ENCODE results near the gene P2RX2. TPM values are rescaled to one million over a fixed set of nuclear protein-coding genes. Genes with fewer than 3 reads are reported as not detected.

P2RX2 gene
- total RNA-seq, 1 donor from 2014 or later = not detected

DNA sequence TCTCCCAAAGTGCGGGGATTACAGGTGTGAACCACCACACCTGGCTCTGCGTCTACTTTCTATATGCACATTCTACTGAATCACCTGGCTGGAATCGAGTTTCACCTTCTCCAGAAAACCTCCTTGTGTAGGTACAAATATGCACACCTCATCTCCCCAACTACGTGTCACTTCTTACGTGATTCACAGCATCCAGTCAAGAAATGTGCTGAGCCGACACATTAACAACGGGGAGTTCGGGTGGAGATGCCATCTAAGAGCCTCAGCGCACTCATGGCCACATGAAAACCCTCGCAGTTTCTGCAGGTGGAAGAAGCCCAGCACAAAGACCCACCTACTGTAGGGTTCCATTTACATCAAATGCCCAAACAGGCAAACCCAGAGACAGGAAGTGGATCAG lies 29.3 kb downstream of the P2RX2 start:
- DNase-seq (ENCODE audit: low spot score) = no peak
- H3K36me3 Mint-ChIP-seq (ENCODE audit: low read depth) = peaks cover 65% of the 10 kb centered on the region
- no peaks in the 10 kb centered on the region for H3K9me3 Mint-ChIP-seq
- H3K4me3 Mint-ChIP-seq (ENCODE audit: low read depth) = no peak overlapping the region
- H3K27ac Mint-ChIP-seq = no peak overlapping the region
- intact Hi-C loops (cut with micrococcal nuclease) = no loop called here
- no peaks in the 10 kb centered on the region for H3K4me1 Mint-ChIP-seq (ENCODE audit: low read depth)
- H3K27me3 Mint-ChIP-seq (ENCODE audit: low read depth) = no peaks in the 10 kb centered on the region

DNA sequence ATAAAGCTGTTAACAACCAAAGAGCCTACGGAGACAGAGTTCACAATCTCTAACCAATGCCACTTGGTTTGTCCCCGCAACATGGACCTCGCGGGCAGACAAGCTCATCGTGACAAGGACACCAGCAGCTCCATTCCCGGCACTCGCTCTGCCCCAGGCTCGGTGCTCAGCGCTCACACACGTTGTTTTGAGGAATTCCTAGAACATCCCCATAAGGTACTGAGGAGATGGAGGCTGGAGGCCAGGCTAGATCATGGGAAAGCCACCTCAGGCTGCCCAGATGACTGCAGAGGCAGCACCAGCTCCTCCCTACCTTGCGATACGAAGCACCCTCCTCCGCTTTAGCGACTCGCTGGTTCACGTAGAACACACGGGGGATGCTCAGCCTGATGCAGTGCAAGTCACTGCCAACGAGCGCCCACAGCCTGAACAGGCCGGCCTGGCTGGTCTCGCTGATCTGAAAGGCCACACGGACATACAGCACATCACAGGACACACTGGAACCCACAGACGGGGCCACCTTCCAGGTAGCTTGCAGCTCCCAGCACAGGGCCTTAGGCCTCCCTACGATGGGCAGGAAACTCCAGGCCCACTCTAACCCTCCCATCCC lies 30.1 kb downstream of the P2RX2 start:
- Mint-ChIP-seq H3K9me3 (no peaks in the 10 kb centered on the region), H3K4me1 (ENCODE audit: low read depth) (peaks cover 4% of the 10 kb centered on the region), H3K36me3 (ENCODE audit: low read depth) (peaks cover 68% of the 10 kb centered on the region), H3K27me3 (ENCODE audit: low read depth) (no peaks in the 10 kb centered on the region), H3K27ac (no peak overlapping the region), H3K4me3 (ENCODE audit: low read depth) (no peak overlapping the region)
- no peak for DNase-seq (ENCODE audit: low spot score)
- intact Hi-C loops (cut with micrococcal nuclease) = no loop called here

DNA sequence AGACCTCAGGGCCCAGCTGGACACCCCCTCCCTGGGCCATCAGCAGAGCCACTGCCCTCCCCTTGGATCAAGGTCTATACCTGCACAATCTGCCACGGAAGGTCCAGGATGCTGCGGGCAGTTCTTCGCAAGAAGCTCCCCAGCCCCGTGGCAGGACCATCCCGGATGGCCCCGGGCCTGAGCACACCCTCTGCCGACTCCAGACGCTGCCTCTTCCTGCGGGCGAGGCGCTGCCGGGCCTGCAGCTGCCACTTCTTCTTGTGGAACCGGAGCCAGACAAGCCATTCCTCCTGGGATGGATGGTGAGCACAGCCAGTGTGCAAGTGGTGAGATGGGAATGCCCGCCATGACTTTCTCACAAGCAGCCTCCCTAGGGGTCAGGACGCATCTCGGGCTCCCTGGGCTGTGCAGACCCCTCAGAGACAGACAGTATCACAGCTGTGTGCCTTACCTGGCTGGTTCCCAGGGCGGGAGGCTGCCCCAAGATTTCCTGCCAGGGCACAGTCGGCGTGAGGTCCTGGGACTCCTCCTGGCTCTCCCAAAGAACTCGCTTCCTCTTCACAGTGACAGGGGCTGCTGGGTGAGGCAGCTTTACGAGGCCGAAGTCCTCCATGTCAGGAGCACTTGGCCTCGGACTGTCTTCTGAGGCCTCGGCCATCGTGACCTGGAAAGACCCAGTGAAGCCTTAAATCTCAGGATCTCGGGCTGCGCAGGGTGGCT lies 30.8 kb downstream of the P2RX2 start:
- Mint-ChIP-seq H3K27ac (no peak overlapping the region), H3K27me3 (ENCODE audit: low read depth) (no peaks in the 10 kb centered on the region), H3K36me3 (ENCODE audit: low read depth) (peaks cover 71% of the 10 kb centered on the region), H3K9me3 (no peaks in the 10 kb centered on the region), H3K4me3 (ENCODE audit: low read depth) (no peak overlapping the region), H3K4me1 (ENCODE audit: low read depth) (peaks cover 7% of the 10 kb centered on the region)
- DNase-seq (ENCODE audit: low spot score) = no peak
- intact Hi-C loops (cut with micrococcal nuclease) = no loop called here

DNA sequence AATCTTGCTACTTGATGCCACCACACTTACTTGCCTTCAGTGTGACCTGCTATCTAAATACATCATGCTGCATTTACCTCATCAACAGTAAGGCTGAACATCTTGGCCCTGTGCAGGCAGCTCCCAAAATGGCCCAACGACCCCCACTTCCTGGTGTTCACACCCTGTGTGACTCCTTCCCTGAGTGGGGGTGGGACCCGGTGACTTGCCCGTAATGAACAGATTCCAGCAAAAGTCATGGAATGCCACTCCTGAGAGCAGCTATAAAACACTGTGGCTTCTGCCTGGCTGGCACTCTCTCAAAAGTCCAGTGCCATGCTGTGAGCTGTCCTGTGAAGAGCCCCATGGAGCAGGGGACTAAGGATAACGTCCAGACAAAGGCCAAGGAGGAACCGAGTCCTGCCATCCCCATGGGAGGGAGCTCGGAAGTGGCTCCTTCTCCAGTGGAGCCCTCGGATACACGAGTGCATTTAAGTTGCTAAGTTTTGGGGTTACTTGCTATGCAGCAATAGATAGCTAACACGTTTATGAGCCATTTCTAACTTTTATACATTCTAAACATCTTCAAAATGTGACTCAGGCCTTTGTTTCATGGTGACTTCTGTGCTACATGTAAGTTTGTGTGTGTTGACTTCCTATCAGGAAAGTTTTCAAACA lies 33.0 kb downstream of the P2RX2 start:
- Mint-ChIP-seq H3K36me3 (ENCODE audit: low read depth) (peaks cover 75% of the 10 kb centered on the region), H3K27me3 (ENCODE audit: low read depth) (no peaks in the 10 kb centered on the region), H3K27ac (no peak overlapping the region), H3K4me1 (ENCODE audit: low read depth) (peaks cover 7% of the 10 kb centered on the region), H3K9me3 (no peaks in the 10 kb centered on the region), H3K4me3 (ENCODE audit: low read depth) (no peak overlapping the region)
- intact Hi-C loops (cut with micrococcal nuclease) = no loop called here
- no peak for DNase-seq (ENCODE audit: low spot score)

DNA sequence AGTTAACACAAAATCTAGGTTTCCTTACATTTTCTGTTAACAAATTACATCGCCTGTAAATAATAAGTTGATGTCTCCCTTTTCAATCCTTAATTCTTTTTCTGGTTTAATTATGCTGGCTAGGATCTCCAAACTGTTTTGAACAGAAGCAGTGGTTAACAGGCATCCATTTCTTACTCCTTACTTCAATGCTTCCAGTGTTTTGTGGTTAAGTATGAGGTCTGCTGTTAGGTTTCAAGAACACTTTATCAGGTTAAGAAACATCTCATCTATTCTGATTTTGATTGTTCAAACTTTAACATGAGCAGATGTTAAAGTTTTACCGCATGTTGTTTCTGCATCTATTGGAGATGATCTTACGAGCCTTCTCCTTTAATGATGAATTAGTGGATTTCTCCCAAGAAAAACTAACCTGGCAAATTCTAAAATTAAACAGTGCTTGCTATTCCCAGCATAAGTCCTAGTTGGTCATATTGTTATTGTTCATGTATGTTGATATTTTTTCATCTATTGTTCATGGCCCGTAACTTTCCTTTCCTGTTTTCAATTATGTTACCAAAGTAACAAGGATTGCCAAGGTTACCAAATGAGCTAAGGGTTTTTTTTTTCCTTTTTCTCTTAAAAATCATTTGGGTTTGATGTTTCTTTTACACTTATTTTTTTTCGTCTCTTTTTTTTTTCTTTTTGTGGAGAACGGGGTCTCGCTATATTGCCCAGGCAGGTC lies 35.2 kb downstream of the P2RX2 start:
- Mint-ChIP-seq H3K27me3 (ENCODE audit: low read depth) (no peaks in the 10 kb centered on the region), H3K36me3 (ENCODE audit: low read depth) (peaks cover 76% of the 10 kb centered on the region), H3K9me3 (no peaks in the 10 kb centered on the region), H3K27ac (no peak overlapping the region), H3K4me3 (ENCODE audit: low read depth) (no peak overlapping the region), H3K4me1 (ENCODE audit: low read depth) (peaks cover 7% of the 10 kb centered on the region)
- intact Hi-C loops (cut with micrococcal nuclease) = no loop called here
- DNase-seq (ENCODE audit: low spot score) = no peak

GRCh38 chr12:132657004-132657727 lies 38.6 kb downstream of the P2RX2 start:
- DNase-seq (ENCODE audit: low spot score) = no peak
- Mint-ChIP-seq H3K9me3 (no peaks in the 10 kb centered on the region), H3K36me3 (ENCODE audit: low read depth) (peaks cover 84% of the 10 kb centered on the region), H3K27ac (no peak overlapping the region), H3K4me1 (ENCODE audit: low read depth) (peaks cover 8% of the 10 kb centered on the region), H3K4me3 (ENCODE audit: low read depth) (no peak overlapping the region), H3K27me3 (ENCODE audit: low read depth) (no peaks in the 10 kb centered on the region)
- intact Hi-C loops (cut with micrococcal nuclease) = no loop called here

GRCh38 chr12:132658149-132658894 lies 39.7 kb downstream of the P2RX2 start:
- intact Hi-C loops (cut with micrococcal nuclease) = no loop called here
- no peak for DNase-seq (ENCODE audit: low spot score)
- H3K36me3 Mint-ChIP-seq (ENCODE audit: low read depth) = peaks cover 86% of the 10 kb centered on the region
- H3K4me3 Mint-ChIP-seq (ENCODE audit: low read depth) = no peak overlapping the region
- no peak overlapping the region for H3K27ac Mint-ChIP-seq
- H3K9me3 Mint-ChIP-seq = no peaks in the 10 kb centered on the region
- no peaks in the 10 kb centered on the region for H3K27me3 Mint-ChIP-seq (ENCODE audit: low read depth)
- H3K4me1 Mint-ChIP-seq (ENCODE audit: low read depth) = peaks cover 17% of the 10 kb centered on the region

GRCh38 chr12:132659146-132659545 lies 40.6 kb downstream of the P2RX2 start:
- intact Hi-C loops (cut with micrococcal nuclease) = no loop called here
- H3K4me1 Mint-ChIP-seq (ENCODE audit: low read depth) = peaks cover 12% of the 10 kb centered on the region
- H3K36me3 Mint-ChIP-seq (ENCODE audit: low read depth) = peaks cover 82% of the 10 kb centered on the region

DNA sequence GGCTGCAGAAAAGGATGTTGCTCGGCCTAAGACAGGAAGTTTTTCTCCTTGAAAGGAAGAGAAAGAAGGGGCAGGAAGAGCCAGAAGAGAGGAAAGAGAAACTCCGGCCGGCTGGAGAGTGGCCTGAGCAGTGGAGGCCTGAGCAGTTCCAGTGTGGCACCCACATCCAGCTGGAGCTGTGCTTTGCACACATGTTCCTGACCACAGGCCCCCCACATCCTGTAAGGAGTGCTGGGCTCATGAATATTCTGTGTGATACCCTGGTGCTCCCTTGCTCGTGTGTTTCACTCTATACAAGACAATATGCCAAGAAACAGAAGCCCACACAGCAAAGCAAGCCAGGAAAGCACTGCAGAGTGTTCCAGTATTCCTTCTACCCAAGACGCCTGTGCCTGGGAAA lies 41.5 kb downstream of the P2RX2 start:
- intact Hi-C loops (cut with micrococcal nuclease) = no loop called here
- Mint-ChIP-seq H3K27me3 (ENCODE audit: low read depth) (no peaks in the 10 kb centered on the region), H3K4me3 (ENCODE audit: low read depth) (no peak overlapping the region), H3K27ac (no peak overlapping the region), H3K36me3 (ENCODE audit: low read depth) (peaks cover 80% of the 10 kb centered on the region), H3K4me1 (ENCODE audit: low read depth) (peaks cover 12% of the 10 kb centered on the region), H3K9me3 (no peaks in the 10 kb centered on the region)
- DNase-seq (ENCODE audit: low spot score) = no peak

More at GRCh38 chr12:132659146-132659545, 40.6 kb downstream of the P2RX2 start:
- no peaks in the 10 kb centered on the region for H3K9me3 Mint-ChIP-seq
- no peaks in the 10 kb centered on the region for H3K27me3 Mint-ChIP-seq (ENCODE audit: low read depth)
- H3K27ac Mint-ChIP-seq = no peak overlapping the region
- no peak overlapping the region for H3K4me3 Mint-ChIP-seq (ENCODE audit: low read depth)
- no peak for DNase-seq (ENCODE audit: low spot score)

- Mint-ChIP-seq H3K27ac (no peak overlapping the region), H3K4me3 (ENCODE audit: low read depth) (no peak overlapping the region), H3K9me3 (no peaks in the 10 kb centered on the region), H3K4me1 (ENCODE audit: low read depth) (peaks cover 12% of the 10 kb centered on the region), H3K27me3 (ENCODE audit: low read depth) (no peaks in the 10 kb centered on the region), H3K36me3 (ENCODE audit: low read depth) (peaks cover 86% of the 10 kb centered on the region)
- DNase-seq (ENCODE audit: low spot score) = no peak
- intact Hi-C loops (cut with micrococcal nuclease) = no loop called here
Measured at GRCh38 chr12:132660996-132661395, 42.4 kb downstream of the P2RX2 start.

- Mint-ChIP-seq H3K27me3 (ENCODE audit: low read depth) (no peaks in the 10 kb centered on the region), H3K4me1 (ENCODE audit: low read depth) (peaks cover 12% of the 10 kb centered on the region), H3K9me3 (no peaks in the 10 kb centered on the region), H3K27ac (no peak overlapping the region), H3K36me3 (ENCODE audit: low read depth) (peaks cover 86% of the 10 kb centered on the region), H3K4me3 (ENCODE audit: low read depth) (no peak overlapping the region)
- DNase-seq (ENCODE audit: low spot score) = no peak
- intact Hi-C loops (cut with micrococcal nuclease) = no loop called here
Measured at GRCh38 chr12:132661972-132662371, 43.4 kb downstream of the P2RX2 start.

Data from activated T-helper 2 cell treated with anti-CD3 and anti-CD28 coated beads, Interferon-gamma antibody, Interleukin-2, Interleukin-4, amounts not matched to agents 10 μg/mL and 5 μg/mL and 100 μg/mL, durations not matched to agents 14 hours and 24 hours and 36 hours (primary cell).